Measurements from ENCODE around the gene WDR74. TPM values are rescaled to one million over a fixed set of nuclear protein-coding genes. Genes with fewer than 3 reads are reported as not detected.
A peak's percentile ranks its signal among the peaks of the same experiment; 100 is the strongest.

Gene WDR74
- total RNA-seq, 1 experiment from 2014 or later, result 44.0 TPM

- Histone ChIP-seq H3K27ac (ENCODE audit: low read length) (peak overlapping the region; percentile 77), H3K79me2 (ENCODE audit: low read length) (peaks cover 63% of the 10 kb centered on the region), H3K9me2 (replicated peaks; ENCODE audit: insufficient read depth, low read length) (no peaks in the 10 kb centered on the region), H3K9ac (ENCODE audit: low read length) (peak overlapping the region; percentile 91), H3K9me3 (ENCODE audit: low read length) (no peaks in the 10 kb centered on the region), H3K4me2 (ENCODE audit: low read depth, low read length, poor library complexity, severe bottlenecking) (peak overlapping the region; percentile 77), H3K27me3 (ENCODE audit: low read length) (no peaks in the 10 kb centered on the region), H4K20me1 (ENCODE audit: insufficient read depth, low read depth, low read length) (peaks cover 30% of the 10 kb centered on the region), H2AFZ (ENCODE audit: low read length) (no peak overlapping the region), H3K36me3 (ENCODE audit: insufficient read depth, low read length) (peaks cover 38% of the 10 kb centered on the region), H3K4me1 (ENCODE audit: low read length) (peaks cover 73% of the 10 kb centered on the region), H3K4me3 (ENCODE audit: low read length) (peak overlapping the region; percentile 85)
- peak; percentile 70 for DNase-seq
Observed at GRCh38 chr11:62856333-62856895, 17.0 kb upstream of the WDR74 start.

DNA sequence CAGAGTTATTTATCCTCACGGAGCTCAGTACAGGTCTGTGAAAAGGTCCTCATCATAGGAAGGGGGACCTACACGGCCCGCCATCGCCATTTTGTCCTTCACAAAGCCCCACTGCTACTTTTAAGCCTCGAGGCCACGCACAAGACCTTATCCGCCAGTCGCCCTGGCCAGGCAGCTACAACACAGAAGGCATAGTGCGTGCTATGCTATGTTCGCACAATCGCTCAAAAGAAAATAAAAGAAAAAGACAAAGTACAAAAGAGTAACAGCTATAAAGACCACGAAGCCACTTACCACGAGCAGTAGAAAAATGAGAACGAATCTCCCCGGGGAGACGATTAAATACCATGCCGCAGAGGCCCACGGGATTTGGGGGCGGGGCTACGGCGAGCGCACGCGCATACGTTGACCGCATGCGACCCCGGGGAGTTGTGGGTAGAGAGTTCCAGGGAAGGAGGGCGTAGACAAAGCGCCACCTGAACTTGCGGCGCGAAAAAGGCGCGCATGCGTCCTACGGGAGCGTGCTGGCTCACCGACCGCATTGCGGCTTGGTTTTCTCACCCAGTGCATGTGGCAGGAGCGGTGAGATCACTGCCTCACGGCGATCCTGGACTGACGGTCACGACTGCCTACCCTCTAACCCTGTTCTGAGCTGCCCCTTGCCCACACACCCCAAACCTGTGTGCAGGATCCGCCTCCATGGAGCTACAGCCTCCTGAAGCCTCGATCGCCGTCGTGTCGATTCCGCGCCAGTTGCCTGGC, 16.4 kb upstream of the WDR74 start:
- Histone ChIP-seq H3K36me3 (ENCODE audit: insufficient read depth, low read length) (peaks cover 38% of the 10 kb centered on the region), H2AFZ (ENCODE audit: low read length) (no peak overlapping the region), H3K79me2 (ENCODE audit: low read length) (peaks cover 56% of the 10 kb centered on the region), H3K27ac (ENCODE audit: low read length) (peak overlapping the region; percentile 85), H3K4me1 (ENCODE audit: low read length) (peaks cover 66% of the 10 kb centered on the region), H3K4me3 (ENCODE audit: low read length) (peak overlapping the region; percentile 88), H3K9me3 (ENCODE audit: low read length) (no peaks in the 10 kb centered on the region), H3K9ac (ENCODE audit: low read length) (peak overlapping the region; percentile 96), H3K9me2 (replicated peaks; ENCODE audit: insufficient read depth, low read length) (no peaks in the 10 kb centered on the region), H3K4me2 (ENCODE audit: low read depth, low read length, poor library complexity, severe bottlenecking) (peak overlapping the region; percentile 97), H3K27me3 (ENCODE audit: low read length) (no peaks in the 10 kb centered on the region), H4K20me1 (ENCODE audit: insufficient read depth, low read depth, low read length) (peaks cover 30% of the 10 kb centered on the region)
- peak; percentile 99 for DNase-seq

- Histone ChIP-seq H3K4me2 (ENCODE audit: low read depth, low read length, poor library complexity, severe bottlenecking) (peak overlapping the region; percentile 97), H3K9me2 (replicated peaks; ENCODE audit: insufficient read depth, low read length) (no peaks in the 10 kb centered on the region), H3K79me2 (ENCODE audit: low read length) (peaks cover 56% of the 10 kb centered on the region), H3K4me1 (ENCODE audit: low read length) (peaks cover 59% of the 10 kb centered on the region), H3K9me3 (ENCODE audit: low read length) (no peaks in the 10 kb centered on the region), H4K20me1 (ENCODE audit: insufficient read depth, low read depth, low read length) (peaks cover 30% of the 10 kb centered on the region), H3K36me3 (ENCODE audit: insufficient read depth, low read length) (peaks cover 38% of the 10 kb centered on the region), H3K9ac (ENCODE audit: low read length) (peak overlapping the region; percentile 96), H3K27ac (ENCODE audit: low read length) (peak overlapping the region; percentile 85), H2AFZ (ENCODE audit: low read length) (no peak overlapping the region), H3K4me3 (ENCODE audit: low read length) (peak overlapping the region; percentile 88), H3K27me3 (ENCODE audit: low read length) (no peaks in the 10 kb centered on the region)
- DNase-seq, result peak; percentile 58
Observed at GRCh38 chr11:62854825-62855570, 15.6 kb upstream of the WDR74 start.

DNA sequence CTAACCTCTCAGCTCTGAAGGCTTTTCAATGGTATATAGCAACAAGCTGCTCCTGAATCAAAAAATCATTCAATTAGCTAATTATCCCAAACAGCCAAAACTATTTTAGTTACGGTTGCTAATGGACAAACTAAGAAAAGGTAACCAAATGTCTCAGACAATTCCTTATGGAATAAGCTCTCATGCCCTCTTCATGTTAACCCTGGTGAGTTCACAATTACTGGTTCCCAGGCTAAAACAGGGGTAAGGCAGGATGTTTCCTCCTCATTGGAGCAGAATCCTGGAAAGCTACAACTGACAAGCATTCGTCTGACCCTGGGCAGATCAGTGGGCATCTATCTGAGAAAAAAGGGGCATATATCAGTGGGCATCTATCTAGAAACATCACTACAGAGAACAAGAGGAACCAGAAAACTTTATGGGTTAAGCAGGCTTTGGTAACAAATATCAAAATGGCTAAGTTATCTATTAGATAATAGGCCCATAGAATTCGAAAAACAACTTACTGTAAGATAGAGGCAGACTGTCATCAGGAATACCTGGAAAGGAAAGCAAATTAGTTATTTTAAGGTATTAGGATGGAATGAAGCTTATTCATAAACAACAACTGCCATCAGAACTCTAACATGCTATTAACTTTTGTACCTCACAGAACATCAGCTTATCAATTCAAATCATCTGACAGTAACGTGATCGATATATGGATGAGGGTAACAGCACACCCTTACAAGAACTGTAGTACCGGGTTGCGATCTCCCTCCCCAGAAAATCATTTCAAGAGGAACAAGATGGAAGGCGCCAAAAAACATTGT, 14.8 kb upstream of the WDR74 start:
- peak overlapping the region; percentile 97 for H3K4me2 ChIP-seq (ENCODE audit: low read depth, low read length, poor library complexity, severe bottlenecking)
- H3K27me3 ChIP-seq (ENCODE audit: low read length), result no peaks in the 10 kb centered on the region
- peaks cover 38% of the 10 kb centered on the region for H3K36me3 ChIP-seq (ENCODE audit: insufficient read depth, low read length)
- H3K9me2 ChIP-seq (replicated peaks; ENCODE audit: insufficient read depth, low read length), result no peaks in the 10 kb centered on the region
- peak overlapping the region; percentile 85 for H3K27ac ChIP-seq (ENCODE audit: low read length)
- no peak overlapping the region for H2AFZ ChIP-seq (ENCODE audit: low read length)
- peak overlapping the region; percentile 96 for H3K9ac ChIP-seq (ENCODE audit: low read length)
- H3K79me2 ChIP-seq (ENCODE audit: low read length), result peaks cover 48% of the 10 kb centered on the region
- no peak for DNase-seq
- H3K4me1 ChIP-seq (ENCODE audit: low read length), result peaks cover 51% of the 10 kb centered on the region
- H3K4me3 ChIP-seq (ENCODE audit: low read length), result peak overlapping the region; percentile 88
- H4K20me1 ChIP-seq (ENCODE audit: insufficient read depth, low read depth, low read length), result peaks cover 30% of the 10 kb centered on the region
- H3K9me3 ChIP-seq (ENCODE audit: low read length), result no peaks in the 10 kb centered on the region

DNA sequence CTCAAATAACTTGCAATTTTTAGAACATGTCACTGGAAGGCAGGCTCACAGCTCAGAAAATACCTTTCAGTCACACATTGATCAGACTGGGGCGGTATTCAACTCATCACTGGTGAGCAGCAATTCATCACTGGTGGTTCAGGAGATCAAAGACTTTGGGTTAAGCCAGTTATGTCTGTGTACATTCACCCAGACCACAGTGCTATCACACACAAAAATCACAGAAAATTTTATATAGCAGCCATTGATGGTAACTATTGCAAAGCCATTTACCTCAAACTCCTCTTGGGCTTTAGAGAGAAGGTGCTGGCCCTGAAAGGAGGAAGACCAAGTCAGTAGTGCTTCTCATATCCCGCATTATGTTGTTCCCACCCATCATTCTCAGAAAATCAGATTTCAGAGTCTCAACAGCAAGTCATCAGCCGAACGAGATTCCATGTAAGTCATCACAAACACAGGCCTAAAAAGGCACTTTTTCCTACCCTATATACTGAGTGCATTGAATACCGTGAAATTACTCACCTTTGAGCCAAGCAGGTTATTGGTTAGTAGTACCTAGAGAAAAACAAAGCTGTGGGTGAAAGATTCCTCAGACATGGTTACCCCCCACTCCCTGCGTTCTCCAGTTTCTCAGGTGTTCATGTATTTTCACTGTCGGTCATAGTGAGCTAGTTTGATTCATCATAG, 14.0 kb upstream of the WDR74 start:
- peaks cover 30% of the 10 kb centered on the region for H4K20me1 ChIP-seq (ENCODE audit: insufficient read depth, low read depth, low read length)
- no peaks in the 10 kb centered on the region for H3K9me3 ChIP-seq (ENCODE audit: low read length)
- DNase-seq, result peak; percentile 46
- H3K4me2 ChIP-seq (ENCODE audit: low read depth, low read length, poor library complexity, severe bottlenecking), result peak overlapping the region; percentile 97
- H3K27ac ChIP-seq (ENCODE audit: low read length), result peak overlapping the region; percentile 85; the same call in 1 of the 2 replicates
- peak overlapping the region; percentile 96; the same call in 1 of the 2 replicates for H3K9ac ChIP-seq (ENCODE audit: low read length)
- H3K4me3 ChIP-seq (ENCODE audit: low read length), result peak overlapping the region; percentile 88
- H3K36me3 ChIP-seq (ENCODE audit: insufficient read depth, low read length), result peaks cover 38% of the 10 kb centered on the region
- peaks cover 51% of the 10 kb centered on the region for H3K4me1 ChIP-seq (ENCODE audit: low read length)
- no peaks in the 10 kb centered on the region for H3K9me2 ChIP-seq (replicated peaks; ENCODE audit: insufficient read depth, low read length)
- H2AFZ ChIP-seq (ENCODE audit: low read length), result no peak overlapping the region
- peaks cover 47% of the 10 kb centered on the region for H3K79me2 ChIP-seq (ENCODE audit: low read length)
- H3K27me3 ChIP-seq (ENCODE audit: low read length), result no peaks in the 10 kb centered on the region

DNA sequence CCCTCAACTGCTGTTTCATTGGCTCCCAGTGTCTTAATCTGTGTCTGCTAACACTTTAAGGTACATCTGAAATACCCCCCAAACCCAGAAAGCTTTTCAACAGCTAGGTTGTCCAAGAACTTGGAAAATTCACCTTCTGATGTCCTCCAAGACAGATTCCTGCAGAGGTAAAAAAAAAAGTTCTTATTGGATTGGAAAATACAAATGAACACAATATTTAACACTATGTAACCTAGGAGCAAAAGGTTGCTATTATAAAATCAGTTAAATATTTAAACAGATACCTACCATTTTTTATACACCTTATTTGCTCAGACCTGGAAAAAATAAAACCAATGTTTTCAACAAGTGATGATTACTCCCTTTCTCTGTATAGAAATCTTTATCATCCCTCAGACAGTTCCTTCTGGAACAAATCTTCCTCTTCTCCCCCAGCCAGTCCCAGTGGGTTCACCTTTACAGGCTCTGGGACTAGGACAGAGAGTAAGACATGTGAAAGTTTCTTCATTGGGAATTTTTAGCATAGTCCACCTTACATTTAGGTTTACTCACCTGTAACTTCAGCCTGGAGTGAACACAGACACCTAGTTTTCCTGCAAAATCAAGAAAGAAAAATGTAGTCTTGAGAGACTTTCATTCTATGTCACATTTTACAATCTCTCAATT, 13.3 kb upstream of the WDR74 start:
- Histone ChIP-seq H3K27ac (ENCODE audit: low read length) (no peak overlapping the region), H3K9me3 (ENCODE audit: low read length) (no peaks in the 10 kb centered on the region), H3K79me2 (ENCODE audit: low read length) (peaks cover 39% of the 10 kb centered on the region), H3K9ac (ENCODE audit: low read length) (no peak overlapping the region), H2AFZ (ENCODE audit: low read length) (no peak overlapping the region), H3K9me2 (replicated peaks; ENCODE audit: insufficient read depth, low read length) (no peaks in the 10 kb centered on the region), H4K20me1 (ENCODE audit: insufficient read depth, low read depth, low read length) (peaks cover 30% of the 10 kb centered on the region), H3K27me3 (ENCODE audit: low read length) (no peaks in the 10 kb centered on the region), H3K4me3 (ENCODE audit: low read length) (no peak overlapping the region), H3K4me2 (ENCODE audit: low read depth, low read length, poor library complexity, severe bottlenecking) (peak overlapping the region; percentile 97), H3K4me1 (ENCODE audit: low read length) (peaks cover 43% of the 10 kb centered on the region), H3K36me3 (ENCODE audit: insufficient read depth, low read length) (peaks cover 38% of the 10 kb centered on the region)
- peak; percentile 45 for DNase-seq

DNA sequence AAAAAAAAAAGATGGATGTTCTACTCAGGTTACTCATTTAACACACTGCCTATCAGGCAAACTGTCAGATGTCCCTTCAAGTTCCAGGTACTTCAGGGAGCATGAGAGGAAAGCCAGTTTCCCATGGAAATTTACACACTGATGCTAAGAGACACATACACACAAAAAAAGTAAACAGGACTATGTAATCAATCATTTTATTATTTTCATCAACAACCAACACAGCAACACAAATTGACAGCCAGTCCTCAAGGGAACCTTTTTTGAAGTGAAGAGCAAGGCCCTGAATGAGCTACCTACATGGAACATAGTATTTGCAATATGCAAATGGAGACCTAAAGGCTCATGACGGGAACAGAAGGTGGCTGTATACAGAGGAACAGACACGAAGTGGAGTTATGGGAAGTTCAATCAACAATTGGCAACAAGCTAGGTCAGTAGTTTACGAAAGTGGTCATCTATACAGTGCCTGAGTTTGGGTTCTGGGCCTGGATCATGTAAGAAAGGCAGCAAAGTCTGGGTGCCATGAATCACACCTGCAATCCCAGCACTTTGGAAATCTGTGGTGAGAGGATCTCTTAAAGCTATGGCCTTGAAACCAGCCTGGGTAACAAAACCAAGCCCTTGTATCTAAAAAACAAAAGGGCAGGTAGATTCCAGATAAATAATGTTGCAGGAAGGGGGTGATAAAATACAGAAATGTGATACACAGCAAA, 12.6 kb upstream of the WDR74 start:
- Histone ChIP-seq H3K27ac (ENCODE audit: low read length) (no peak overlapping the region), H3K9me3 (ENCODE audit: low read length) (no peaks in the 10 kb centered on the region), H3K4me2 (ENCODE audit: low read depth, low read length, poor library complexity, severe bottlenecking) (no peak overlapping the region), H3K9me2 (replicated peaks; ENCODE audit: insufficient read depth, low read length) (no peaks in the 10 kb centered on the region), H3K4me3 (ENCODE audit: low read length) (no peak overlapping the region), H3K79me2 (ENCODE audit: low read length) (peaks cover 32% of the 10 kb centered on the region), H2AFZ (ENCODE audit: low read length) (no peak overlapping the region), H4K20me1 (ENCODE audit: insufficient read depth, low read depth, low read length) (peaks cover 30% of the 10 kb centered on the region), H3K9ac (ENCODE audit: low read length) (no peak overlapping the region), H3K4me1 (ENCODE audit: low read length) (peaks cover 36% of the 10 kb centered on the region), H3K27me3 (ENCODE audit: low read length) (no peaks in the 10 kb centered on the region), H3K36me3 (ENCODE audit: insufficient read depth, low read length) (peaks cover 38% of the 10 kb centered on the region)
- DNase-seq, result peak; percentile 69

All from Karpas-422 (cell line).